Ureter (tissue), 1 donor: ENCODE measurements around the gene ZNF500. TPM values are rescaled to one million over a fixed set of nuclear protein-coding genes. Genes with fewer than 3 reads are reported as not detected.

Experiments used
- DNase-seq: peaks from one replicate; pipeline ENCODE4 v3.0.0-alpha.2; 2020; ENCODE audit warnings: low spot score
- total RNA-seq: library from RNA; stranded (reverse); gene quantifications from one replicate; pipeline ENCODE4 v1.2.4, GENCODE V29; 2023
- donor health status: DM: yes; HTN: yes; CAD: no.

Gene ZNF500
- total RNA-seq, 1 donor from 2014 or later, result 22.5 TPM

- no peak for DNase-seq
Observed at GRCh38 chr16:4704913-4705312, 62.0 kb downstream of the ZNF500 start.

- DNase-seq, result no peak
Observed at GRCh38 chr16:4704491-4704890, 62.5 kb downstream of the ZNF500 start.

- no peak for DNase-seq
Observed at GRCh38 chr16:4703906-4704305, 63.1 kb downstream of the ZNF500 start.

- DNase-seq, result no peak
Observed at GRCh38 chr16:4702466-4702808, 64.5 kb downstream of the ZNF500 start.

GRCh38 chr16:4701791-4702465 is 65.0 kb downstream of the ZNF500 start:
- no peak for DNase-seq

- no peak for DNase-seq
Observed at GRCh38 chr16:4700997-4701743, 65.8 kb downstream of the ZNF500 start.

GRCh38 chr16:4700380-4700996 is 66.5 kb downstream of the ZNF500 start:
- no peak for DNase-seq

- no peak for DNase-seq
Observed at GRCh38 chr16:4699046-4699556, 67.9 kb downstream of the ZNF500 start.

- no peak for DNase-seq
Observed at GRCh38 chr16:4698321-4699045, 68.5 kb downstream of the ZNF500 start.

Other genes with a start within 250 kb of the ZNF500 start
- 32.4 TPM for gene CDIP1, start 228.4 kb downstream of the ZNF500 start, total RNA-seq
- gene C16orf96, start 210.8 kb downstream of the ZNF500 start, total RNA-seq, result not detected
- 27.2 TPM for gene UBALD1, start 152.3 kb downstream of the ZNF500 start, total RNA-seq
- gene MGRN1, start 142.3 kb downstream of the ZNF500 start, total RNA-seq, result 104 TPM
- gene NUDT16L1, start 73.6 kb downstream of the ZNF500 start, total RNA-seq, result 33.1 TPM
- gene ANKS3, start 32.9 kb downstream of the ZNF500 start, total RNA-seq, result 35.3 TPM
- gene DNAAF8, start 32.6 kb downstream of the ZNF500 start, total RNA-seq, result 0.91 TPM
- not detected for gene SEPTIN12, start 21.2 kb upstream of the ZNF500 start, total RNA-seq
- 225 TPM for gene SMIM22, start 28.2 kb upstream of the ZNF500 start, total RNA-seq
- 35.5 TPM for gene ROGDI, start 35.5 kb upstream of the ZNF500 start, total RNA-seq
- gene GLYR1, start 80.1 kb upstream of the ZNF500 start, total RNA-seq, result 120 TPM
- 33.2 TPM for gene UBN1, start 80.3 kb upstream of the ZNF500 start, total RNA-seq
- gene PPL, start 170.0 kb upstream of the ZNF500 start, total RNA-seq, result 108 TPM
- not detected for gene SEC14L5, start 191.2 kb upstream of the ZNF500 start, total RNA-seq